ENCODE results near the gene MOB3B.

DNA sequence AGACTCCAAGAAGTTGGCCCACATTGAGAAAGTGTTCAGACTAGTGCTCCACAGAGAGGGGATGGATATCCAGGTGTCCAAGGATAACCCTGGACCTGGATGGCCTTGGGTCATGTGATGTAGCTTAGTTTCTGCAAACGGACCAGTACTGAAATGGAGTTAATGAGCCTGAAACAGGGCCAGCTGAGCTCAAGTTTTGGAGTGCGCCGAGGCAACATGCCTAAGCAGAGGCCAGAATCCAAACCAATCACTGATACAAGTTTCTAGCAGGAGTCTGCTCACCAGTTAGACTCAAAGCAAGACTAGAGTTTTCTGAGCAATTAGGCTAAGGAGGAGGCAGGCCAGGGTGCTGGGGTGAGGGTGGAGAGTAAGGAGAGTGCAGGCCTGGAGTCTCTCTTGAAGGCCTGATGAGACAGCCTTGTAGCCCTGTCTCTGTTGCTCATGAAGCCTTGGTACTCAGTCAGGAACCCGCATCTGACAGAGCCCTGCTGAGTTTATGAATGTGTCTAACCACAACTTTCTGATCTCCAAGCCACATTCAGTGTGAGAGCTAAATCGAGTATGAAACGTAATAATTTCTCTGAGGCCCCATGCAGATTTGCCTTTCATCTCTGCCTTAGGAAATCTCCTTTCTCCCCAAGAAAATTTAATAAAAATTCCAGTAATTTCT, 163.8 kb downstream of the MOB3B start:
- TF ChIP-seq TAF1 (IDR thresholded peaks at IDR 0.05; ENCODE audit: borderline replicate concordance, insufficient read depth, low read length) (no peak), POLR2AphosphoS5 (IDR thresholded peaks at IDR 0.05; ENCODE audit: low read depth, low read length) (no peak), FOXP2 (optimal IDR thresholded peaks at IDR 0.05; ENCODE audit: borderline replicate concordance, extremely low read depth, extremely low read length, insufficient read depth) (no peak), SIN3A (IDR thresholded peaks at IDR 0.05; ENCODE audit: borderline replicate concordance, insufficient read depth, low read length) (no peak), REST (IDR thresholded peaks at IDR 0.05; ENCODE audit: insufficient read depth in 1 of 2, low read depth in 2 of 2, low read length in 2 of 2) (no peak)

Data from PFSK-1 (cell line).